DMS 273 (cell line): Measurements from ENCODE around the gene SLC9C1.
A peak's percentile ranks its signal among the peaks of the same experiment; 100 is the strongest.

Source experiments
- DNase-seq: peaks from one replicate; lab custom pipeline; 2025; ENCODE audit not compliant: unreplicated experiment; lab: John Stamatoyannopoulos, UW

Gene SLC9C1

DNA sequence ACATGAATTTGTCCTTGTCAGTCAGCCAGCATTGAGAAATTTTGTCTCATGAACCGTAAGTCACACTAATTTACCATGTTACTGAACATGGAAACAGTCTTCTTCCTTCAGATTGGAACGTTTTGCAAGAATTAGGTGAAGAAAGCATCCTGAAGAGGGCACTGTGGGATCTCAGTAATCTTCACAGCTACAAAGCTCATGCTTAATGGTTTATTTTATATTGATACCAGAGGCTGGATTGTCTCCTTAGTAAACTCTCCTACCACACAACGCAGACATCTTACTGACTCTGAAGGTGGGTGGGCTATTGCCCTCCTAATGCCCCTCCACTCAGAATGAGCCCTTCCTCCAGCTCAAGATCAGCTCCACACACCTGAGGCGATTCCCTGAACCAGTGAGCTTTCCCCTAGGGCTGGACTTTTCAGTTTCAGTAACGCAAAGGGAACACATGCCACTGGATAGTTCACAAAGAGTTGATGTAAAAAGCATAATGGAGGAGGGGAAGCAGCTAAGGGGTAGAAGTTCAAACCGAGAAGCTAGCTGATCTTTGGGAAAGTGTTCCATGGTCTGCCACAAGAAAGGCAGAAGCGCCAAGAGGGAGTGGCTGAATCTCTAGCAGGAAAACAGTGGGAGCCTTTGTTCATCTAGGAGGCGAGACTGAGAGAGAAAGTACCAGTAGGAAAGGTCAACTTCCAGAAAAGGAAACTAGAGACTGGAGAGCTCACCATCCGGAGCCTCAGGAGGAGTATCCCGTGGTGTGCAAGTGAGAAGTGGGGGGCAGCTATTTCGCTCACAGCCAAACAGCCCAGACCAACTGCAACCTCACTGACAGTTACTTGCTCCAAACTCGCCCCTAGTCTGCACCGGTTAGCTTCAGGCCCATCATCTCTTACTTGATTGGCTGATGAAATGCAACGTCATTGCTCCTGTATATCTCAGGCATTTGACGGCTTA, at the start of gene SLC9C1:
Gene SLC9C1 (minus strand): TSS at position 849 of the 954 bp plus-strand sequence. CDS start 7,425 bp downstream, outside the sequence.
- DNase-seq, result peak; percentile 77

DNA sequence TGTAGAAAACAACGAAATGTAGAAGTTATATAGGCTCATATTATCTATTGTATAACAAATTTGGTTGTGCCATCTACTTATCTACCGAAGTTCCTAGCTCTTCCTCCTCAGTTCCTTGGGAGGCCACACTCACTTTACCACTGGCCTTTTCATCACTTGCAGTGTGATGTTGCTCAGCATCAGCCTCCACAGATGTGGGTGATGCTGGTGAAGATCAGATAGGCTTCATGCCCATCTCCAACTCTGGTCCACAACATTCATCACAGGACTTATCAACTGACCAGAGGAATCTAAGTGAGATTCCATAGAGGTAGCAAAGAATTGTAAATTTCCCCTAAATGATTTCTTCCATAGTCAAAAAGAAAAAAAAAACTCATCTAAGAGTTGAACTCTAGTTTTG, 47.4 kb upstream of the SLC9C1 start:
- no peak for DNase-seq

DNA sequence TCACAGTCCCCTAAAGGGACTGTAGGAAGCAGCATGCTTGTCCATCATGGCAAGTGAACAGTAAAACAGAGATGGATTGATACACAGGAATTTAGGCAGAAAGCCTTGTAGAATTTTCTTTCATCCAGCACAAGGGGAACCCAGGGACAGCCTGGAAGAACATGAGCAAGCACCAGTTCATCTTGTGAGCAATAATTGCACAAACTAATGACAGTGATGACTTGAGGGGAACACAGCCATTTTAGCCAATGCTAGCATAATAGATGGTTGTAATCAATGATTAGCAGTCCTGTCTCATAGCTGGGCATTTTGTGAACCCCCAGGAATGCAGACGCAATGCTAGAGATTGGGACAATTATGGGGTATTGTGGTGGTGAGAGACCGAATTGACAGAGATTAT, 45.6 kb upstream of the SLC9C1 start:
- DNase-seq, result no peak

DNA sequence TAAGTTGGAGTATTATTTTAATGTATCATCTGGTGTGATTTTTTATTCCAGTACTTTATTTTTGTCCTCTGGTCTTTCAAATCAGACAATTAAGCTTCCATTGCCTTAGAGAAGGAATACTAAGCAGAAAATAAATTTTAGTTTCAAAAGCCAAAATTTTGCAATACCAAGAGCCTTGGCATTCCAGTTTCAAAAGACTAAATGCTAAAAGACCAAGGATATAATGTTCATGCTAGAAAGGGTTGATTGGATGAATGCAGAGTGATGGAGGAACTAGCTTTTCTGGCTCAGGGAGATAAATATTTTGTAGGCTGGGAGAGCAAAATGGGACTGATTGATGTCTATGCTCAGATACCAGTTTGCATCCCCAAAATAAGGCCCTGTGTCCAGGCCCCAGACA, 45.1 kb upstream of the SLC9C1 start:
- DNase-seq, result no peak

DNA sequence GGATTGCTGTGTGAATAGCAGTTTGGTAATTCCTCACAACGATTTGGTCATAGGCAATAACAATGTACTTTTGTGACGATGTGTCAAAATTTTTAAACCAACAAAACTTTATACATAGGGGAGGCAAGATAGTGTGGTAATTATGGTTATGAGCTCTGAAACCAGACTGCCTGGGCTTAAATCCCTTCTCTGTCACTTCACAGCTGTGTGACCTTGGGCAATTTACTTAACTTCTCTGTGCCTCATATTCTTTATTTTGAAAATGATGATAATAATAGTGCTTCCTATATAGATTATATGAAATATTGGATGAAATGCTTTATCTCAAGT, 44.7 kb upstream of the SLC9C1 start:
- DNase-seq, result no peak

DNA sequence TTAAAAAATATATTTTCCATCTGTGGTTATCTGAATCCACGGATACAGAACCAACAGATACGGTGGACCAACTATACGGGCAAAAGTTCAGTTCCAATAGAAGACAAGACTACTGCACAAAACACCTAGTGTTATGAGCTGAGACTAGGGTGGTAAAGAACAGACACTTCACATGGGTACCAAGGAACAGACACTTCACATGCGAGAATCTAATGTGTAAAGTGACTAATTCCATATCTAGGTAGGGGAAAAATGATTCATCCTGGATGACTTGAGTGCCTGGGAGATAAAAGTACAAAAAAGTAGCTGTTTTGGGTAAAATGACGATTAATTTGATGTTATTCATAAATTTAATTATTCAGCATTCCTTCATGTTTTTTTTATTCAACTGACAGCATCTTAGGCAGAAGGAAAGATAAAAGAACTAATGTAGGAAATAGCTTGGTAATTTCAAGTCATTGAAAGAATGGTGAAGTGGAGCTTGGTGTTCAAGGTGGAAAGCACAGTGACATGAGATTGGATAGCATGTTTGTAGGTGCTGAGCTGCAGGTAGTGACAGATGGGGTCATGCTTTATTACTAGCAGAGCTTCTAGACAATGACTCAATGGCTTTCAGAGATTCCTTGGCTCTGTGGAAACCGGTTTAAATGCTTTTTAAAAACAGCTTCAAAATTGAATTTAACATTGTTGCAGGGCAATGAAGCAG, 44.2 kb upstream of the SLC9C1 start:
- DNase-seq, result no peak

DNA sequence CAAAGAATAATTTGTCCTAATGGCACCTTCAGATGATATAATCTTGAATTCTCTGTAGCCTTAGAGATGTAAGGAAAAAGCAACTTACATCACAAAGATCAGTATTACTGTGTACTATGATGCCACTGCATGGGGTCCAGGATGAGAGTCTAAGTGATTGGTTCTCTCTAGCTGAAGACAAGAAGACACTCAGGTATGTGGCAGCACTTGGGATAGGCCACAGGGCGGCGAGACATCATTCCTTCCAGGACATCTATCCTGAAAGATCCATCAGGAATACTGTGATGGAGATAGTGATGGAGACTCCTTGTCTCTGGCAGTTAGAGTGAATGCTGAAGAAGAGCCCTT, 41.4 kb upstream of the SLC9C1 start:
- no peak for DNase-seq

DNA sequence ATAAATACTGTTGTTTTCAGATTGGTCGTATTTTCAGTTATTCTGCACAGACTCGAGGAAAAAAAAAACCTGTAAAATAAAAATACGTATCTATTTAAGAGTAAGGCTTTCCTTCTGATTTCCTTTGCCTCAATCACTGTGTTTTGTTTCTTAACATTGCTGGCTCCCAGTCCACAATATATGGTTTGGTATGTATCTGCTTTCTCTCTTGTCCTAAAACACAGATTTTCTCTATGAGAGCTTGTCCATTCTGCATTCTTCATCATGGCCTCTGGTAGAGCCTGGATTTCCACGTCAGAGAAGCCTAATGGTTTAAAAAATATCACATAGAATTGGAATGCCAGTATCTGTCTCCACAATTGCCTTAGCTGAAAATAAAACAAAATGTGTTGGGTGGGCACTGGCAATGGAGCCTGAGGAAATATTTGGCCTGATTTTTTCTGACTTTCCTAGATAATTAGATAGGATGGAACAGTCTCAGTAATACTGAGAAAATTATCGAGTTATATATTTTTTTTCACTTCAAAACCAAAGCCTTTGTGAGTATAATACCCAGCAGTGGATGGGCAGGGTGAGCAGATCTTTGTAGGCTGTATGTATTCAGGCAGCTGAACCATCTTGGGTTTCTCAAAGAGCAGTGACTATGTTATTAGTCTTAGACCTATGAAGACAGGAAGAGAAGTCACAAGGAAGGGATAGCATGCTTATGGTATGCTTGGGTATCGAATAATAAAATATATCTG, 40.8 kb upstream of the SLC9C1 start:
- no peak for DNase-seq

DNA sequence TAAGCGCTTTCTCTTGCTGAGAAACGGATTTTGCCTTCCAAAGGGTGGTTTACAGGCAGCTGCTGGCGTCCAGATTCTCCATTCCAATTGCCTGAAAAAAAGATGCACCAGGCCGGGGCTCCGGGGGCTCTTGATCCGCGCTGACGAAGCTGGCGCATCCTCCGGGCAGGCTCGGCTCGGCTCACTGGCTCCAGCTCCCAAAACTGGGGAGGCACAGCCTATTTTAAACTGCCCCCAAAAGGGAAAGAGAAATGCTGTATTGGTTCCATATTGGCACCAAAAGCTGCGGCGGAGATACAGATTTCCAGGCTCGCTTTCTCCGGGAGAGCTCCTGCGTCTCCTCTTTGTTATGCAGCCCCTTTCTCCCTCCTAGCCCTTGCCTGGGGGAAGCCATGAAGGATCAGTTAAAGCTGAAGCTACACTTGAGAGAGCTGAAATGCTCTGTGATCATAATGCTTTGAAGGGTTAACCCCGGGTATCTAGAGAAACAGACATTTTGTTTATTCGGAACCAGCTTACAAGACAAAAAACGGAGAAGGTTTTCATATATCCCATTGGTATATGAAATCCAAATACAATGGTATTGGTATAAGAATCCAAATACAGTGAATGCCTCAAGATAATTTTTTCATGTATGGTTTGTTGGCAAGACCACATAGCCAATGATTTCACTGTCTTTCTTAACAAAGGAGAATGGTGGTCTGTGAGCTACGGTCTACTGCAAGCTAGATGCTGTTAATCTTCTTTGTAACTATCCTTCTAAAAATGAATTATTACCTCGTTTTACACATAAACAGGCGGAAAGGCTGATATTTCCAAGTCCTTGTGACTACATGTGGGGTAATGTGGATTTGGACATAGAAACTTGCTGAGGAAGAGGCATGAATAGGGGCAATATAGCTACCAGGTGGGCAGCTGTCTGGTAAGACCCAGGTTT, 39.6 kb upstream of the SLC9C1 start:
- peak; percentile 28 for DNase-seq

DNA sequence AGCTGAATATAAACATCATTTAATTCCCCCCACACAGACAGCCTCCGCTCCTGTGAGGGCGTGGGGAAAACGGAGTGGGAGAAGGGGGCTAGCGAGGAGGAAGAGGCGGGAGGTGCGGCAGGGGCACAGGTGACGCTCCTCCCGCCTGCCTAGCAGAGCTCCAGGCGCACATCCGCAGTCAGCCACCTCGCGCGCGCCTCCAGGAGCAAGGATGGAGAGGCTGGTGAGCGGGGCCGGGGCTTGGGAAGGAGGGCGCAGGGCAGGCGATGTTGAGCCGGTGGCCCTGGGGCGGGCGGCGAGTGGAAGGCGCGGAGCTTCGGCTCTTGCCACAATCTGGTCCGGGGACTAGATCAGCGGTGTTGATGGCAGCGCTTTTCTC, 39.0 kb upstream of the SLC9C1 start, which contains the start of gene CD200:
Gene CD200 (plus strand): TSS at position 155 of the 379 bp plus-strand sequence. CDS start 57 bp downstream, at position 212.
- peak; percentile 70 for DNase-seq

DNA sequence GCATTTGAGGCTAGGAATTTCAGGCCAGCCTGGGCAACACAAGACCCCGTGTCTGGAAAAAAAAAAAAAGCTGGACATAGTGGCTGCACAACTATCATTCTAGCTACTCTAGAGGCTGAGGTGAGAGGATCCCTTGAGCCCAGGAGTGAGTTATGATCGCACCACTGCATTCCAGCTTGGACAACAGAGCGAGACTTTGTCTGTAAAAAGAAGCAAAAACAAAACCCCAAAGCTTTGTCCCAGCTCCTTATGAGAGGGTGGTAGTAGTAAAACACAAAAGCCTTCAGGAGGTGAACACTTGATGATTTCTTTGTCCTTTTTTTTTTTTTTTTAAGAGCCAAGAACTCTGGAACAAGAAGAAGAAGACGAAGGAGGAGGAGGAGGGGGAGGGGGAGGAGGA, 37.8 kb upstream of the SLC9C1 start:
- no peak for DNase-seq

DNA sequence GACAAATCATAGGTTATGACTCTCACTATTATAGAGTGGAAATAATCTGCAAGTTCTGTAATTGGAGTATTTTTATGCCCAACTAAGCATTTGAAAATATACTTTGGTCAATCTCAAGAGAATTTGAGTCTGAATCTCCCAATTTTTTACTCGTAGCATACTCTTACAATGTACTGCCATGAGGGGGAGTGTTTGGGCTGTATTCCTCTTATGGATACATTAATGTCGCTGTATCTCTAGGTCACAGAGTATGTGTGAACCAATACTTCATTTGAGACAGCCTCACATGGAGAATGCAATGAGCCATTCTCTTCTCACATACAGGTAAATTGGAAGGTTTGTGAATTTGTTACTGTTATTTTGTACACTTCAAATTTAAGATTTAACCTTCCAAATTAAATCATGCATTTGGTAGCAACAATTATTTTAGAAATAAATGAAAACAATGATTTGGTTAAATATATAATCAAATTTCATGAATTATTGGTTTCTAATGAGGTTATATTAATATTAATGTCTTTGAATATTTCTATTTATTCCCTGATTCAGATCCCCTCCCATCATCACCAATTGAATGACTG, 33.4 kb upstream of the SLC9C1 start:
- peak; percentile 77 for DNase-seq

DNA sequence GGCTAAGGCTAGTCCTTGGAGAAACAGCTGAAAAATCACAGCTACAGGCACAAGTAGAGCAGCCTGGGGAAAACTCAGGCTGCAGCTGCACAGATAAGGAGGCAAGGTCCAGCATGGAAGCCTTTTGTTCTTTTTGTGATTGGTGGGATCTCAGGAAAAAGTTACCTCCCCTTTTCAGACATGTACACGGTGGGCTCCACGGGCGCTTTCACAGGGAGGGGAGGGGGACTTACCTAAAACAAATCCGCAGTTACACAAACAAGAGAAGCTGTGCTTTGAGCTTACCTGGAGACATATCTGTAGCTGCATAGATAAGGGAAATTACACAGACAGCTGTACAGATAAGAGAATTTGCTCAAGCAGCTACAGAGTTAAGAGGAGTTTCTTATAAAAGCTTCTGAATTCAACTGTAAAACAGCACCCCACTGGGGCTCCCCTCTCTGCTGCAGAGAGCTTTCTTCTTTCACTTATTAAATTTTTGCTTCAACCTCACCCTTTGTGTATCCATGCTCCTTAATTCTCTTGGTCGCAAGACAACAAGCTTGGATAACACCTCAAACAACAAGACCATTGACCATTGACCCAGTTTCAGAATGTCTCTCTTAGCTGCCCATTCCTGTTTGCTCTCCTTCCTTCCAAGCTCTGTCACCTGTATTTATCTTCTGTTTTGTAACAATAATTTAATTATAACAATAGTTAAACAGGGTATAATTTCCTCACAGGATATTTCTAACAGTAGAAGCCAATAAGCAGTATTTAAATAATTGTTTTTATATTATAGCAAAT, 28.0 kb upstream of the SLC9C1 start:
- DNase-seq, result no peak

DNA sequence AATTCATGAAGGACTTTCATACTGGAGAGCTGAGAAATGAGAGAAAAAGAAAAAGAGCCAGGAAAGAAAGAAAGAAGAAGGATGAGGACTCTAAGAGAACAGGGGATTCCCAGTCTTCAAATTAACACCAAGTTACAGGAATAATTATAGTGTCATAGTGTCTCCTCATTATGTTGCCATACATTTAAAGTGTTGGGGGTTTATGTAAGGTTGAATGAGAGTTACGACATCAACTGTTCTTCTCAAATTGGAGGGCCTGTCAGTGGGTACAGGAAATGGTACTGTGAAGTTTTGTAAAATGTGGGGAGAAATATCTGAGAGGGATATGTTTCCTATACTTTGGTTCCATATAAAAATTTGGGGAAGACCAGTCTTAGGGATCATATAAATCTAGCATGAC, 26.7 kb upstream of the SLC9C1 start:
- no peak for DNase-seq

DNA sequence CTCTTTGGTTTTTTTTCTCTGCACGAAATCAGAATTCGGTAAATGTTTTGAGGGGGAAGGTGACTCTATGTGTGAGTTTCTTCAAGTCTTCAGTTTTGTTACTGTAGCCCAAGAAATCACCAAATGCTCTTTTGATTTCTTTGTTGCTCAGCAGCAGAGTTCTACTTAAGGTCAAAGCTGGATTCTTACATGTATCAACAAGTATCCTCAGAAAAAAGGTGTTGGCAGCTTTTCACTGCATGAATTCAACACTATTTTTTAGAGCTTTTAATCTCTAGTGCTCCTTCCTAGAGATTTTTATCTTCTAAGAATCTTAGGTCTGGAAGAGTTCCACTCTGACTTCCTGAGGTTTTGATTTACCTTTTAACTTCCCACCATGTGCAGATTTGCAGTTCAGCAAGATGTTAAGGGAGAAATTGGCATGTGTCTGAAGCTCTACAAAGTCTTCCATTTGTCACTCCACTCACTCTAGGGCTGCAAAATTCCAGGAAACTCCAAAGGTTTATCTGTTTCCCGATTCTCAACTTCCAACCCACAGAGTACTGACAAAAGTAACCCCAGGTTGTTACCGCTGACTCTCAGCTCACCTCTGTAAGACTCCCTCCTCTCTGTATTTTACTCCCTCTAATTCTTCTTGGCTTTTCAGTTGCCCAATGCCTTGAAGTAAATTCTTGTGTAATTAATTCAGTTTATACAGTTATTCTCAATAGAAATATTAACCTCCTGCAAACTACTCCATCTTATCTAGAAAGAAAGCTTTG, 25.7 kb upstream of the SLC9C1 start:
- no peak for DNase-seq

DNA sequence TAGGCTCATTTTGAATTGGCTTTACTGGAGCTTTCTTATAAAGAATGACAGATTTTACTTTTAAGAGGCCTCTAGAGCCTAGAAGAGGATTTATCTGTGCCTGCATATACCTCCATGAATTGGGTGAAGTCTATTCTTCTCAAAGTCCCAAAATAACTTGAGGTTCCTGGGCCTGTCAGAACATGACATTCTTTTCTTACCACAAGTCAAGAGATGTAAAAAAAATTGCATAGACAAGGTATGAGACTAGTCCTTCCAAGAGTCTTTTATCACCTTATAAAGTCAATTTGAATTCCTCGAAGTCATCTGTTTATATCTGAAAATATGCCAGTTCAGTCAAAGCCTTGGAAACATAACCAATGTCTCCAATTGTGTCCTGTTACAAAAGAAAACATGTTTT, 21.8 kb upstream of the SLC9C1 start:
- no peak for DNase-seq

DNA sequence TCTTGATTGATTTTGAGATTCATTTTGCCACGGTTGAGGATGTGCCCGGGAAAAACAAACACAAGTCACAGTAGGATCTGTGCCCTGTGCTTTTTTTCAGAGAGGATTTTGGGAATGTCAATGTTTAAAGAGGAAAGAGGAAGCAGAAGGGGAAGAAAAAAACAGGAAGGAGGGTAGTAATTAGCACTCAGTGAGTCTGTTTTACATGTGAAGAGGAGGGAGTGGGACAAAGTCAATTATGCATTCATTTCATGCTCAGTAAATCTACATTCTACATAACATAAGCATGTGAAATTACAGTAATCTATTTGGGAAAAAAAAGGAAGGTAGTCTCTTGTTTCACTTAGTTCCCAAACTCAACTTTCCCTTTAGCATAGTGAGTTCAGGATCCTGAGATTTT, 20.6 kb upstream of the SLC9C1 start:
- no peak for DNase-seq

DNA sequence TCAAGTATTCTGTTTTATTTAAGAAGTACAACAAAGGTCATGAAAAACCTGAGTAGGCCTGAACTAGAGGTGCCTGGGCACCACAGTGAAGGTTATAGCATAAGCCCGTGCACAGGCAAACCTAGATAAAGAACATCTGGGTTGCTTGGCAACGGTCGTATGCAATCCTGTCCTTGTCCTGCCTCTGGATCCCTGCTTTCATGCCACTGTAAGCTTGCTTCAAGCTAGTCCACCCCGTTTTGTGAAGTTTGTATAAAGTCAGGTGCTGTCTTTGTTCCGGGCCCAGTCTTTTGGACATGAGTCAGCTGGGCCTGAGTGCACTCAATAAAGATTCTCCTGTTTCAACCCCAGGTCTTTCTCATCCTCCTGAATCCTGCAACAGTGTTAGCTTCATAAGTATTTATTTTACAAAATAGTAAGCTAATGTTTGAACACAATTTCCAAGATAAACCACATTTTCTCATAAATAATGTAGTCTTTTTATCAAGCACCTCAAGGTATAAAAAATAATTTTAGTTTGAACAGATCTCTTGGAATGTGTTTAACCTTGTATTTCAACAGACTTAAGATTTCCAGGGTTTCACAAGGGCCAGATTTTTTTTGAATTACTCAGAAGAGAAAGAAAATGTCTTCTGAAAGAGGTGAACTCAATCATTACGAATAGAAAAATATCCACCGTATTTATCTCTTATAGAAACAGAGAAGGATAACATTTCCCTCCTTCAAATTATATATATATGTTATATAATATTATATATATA, 14.3 kb upstream of the SLC9C1 start:
- peak; percentile 78 for DNase-seq
